ENCODE results near the gene ABHD3.

The ABHD3 gene

DNA sequence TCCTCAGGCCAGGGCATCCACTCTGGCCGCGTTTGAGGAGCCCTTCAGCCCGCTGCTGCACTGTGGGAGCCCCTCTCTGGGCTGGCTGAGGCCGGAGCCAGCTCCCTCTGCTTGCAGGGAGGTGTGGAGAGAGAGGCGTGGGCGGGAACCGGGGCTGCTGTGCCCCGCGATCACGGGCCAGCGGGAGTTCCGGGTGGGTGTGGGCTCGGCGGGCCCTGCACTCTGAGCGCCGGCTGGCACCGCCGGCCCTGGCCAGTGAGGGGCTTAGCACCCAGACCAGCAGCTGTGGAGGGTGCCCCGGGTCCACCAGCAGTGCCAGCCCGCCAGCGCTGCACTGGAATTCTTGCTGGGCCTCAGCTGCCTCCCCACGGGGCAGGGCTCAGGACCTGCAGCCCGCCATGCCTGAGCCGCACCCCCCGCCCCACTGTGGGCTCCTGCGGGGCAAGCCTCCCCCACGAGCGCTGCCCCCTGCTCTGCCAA is 1.9 kb upstream of the ABHD3 start:
- Mint-ChIP-seq H3K4me3 (no peak overlapping the region), H3K27me3 (ENCODE audit: low read depth, poor library complexity) (peaks cover 7% of the 10 kb centered on the region), H3K4me1 (peaks cover 17% of the 10 kb centered on the region), H3K27ac (no peak overlapping the region), H3K36me3 (ENCODE audit: low read depth) (peaks cover 15% of the 10 kb centered on the region), H3K9me3 (peaks cover 21% of the 10 kb centered on the region)
- TF ChIP-seq CTCF (IDR thresholded peaks at IDR 0.05), result no peak
- DNase-seq, result no peak

DNA sequence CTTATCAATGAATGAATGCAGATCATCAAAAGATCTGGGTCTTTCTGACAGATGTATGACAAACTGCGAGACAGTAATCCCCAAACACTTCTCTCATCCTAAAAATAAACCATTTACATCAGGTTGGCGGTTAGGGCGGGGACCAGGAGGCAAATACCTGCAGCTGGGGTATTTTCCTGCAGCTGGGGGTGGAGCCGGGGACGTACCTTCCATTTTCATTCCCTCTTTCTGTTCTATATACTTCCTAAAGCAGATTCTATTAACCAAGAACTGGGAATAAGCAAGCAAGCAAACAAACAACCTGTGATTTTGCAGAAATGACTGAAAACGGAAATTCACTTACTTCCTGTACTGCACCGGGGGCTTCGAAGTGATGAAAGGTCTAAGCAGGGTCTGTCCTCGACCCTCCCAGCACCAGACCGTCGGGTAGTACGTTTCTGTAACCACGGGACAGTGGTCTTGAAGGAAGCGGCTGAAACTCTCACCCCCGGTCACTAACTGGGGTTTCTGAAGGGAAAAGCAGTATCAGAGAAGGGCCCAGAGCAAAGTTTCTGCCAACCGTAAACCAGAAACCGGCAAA is 1.2 kb downstream of the ABHD3 start:
- peaks cover 24% of the 10 kb centered on the region for H3K36me3 Mint-ChIP-seq (ENCODE audit: low read depth)

DNA sequence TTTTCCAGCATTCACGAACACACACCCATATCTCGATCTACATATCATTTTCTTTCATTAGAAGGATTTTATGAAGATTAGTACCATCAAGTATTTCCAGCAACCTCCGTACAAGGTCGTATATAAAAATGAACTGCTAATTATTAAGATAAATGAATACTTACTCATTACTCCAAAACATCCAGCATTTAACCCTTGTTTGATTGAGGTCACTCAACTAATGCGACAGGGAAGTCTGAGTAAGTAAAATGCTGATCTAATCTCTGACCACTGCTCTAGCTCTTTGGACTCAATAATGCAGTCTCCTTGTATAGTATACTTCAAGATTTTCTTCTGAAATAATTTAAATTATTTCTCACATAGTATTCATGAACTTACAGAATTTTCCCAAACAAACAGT is 2.0 kb downstream of the ABHD3 start:
- Mint-ChIP-seq H3K27ac (no peak overlapping the region), H3K36me3 (ENCODE audit: low read depth) (peaks cover 28% of the 10 kb centered on the region), H3K27me3 (ENCODE audit: low read depth, poor library complexity) (peaks cover 6% of the 10 kb centered on the region), H3K4me1 (peaks cover 17% of the 10 kb centered on the region), H3K4me3 (peak overlapping the region; percentile 89), H3K9me3 (peaks cover 21% of the 10 kb centered on the region)
- DNase-seq, result no peak
- TF ChIP-seq CTCF (IDR thresholded peaks at IDR 0.05), result no peak

More for the DNA sequence above, 1.2 kb downstream of the ABHD3 start:
- Mint-ChIP-seq H3K27ac (no peak overlapping the region), H3K4me1 (peaks cover 17% of the 10 kb centered on the region), H3K4me3 (peak overlapping the region; percentile 89), H3K9me3 (peaks cover 21% of the 10 kb centered on the region), H3K27me3 (ENCODE audit: low read depth, poor library complexity) (peaks cover 6% of the 10 kb centered on the region)
- DNase-seq, result no peak
- TF ChIP-seq CTCF (IDR thresholded peaks at IDR 0.05), result no peak

- peaks cover 24% of the 10 kb centered on the region for H3K36me3 Mint-ChIP-seq (ENCODE audit: low read depth)
- H3K27ac Mint-ChIP-seq, result no peak overlapping the region
- H3K4me1 Mint-ChIP-seq, result peaks cover 13% of the 10 kb centered on the region
- peaks cover 12% of the 10 kb centered on the region for H3K9me3 Mint-ChIP-seq
- H3K4me3 Mint-ChIP-seq, result no peak overlapping the region
- no peak for TF ChIP-seq CTCF (IDR thresholded peaks at IDR 0.05)
- DNase-seq, result no peak
- peaks cover 6% of the 10 kb centered on the region for H3K27me3 Mint-ChIP-seq (ENCODE audit: low read depth, poor library complexity)
These were observed 3.0 kb downstream of the ABHD3 start for GRCh38 chr18:21701621-21702020.

- Mint-ChIP-seq H3K4me1 (peaks cover 13% of the 10 kb centered on the region), H3K27me3 (ENCODE audit: low read depth, poor library complexity) (peaks cover 6% of the 10 kb centered on the region), H3K9me3 (peaks cover 8% of the 10 kb centered on the region), H3K4me3 (no peak overlapping the region), H3K27ac (no peak overlapping the region), H3K36me3 (ENCODE audit: low read depth) (peaks cover 25% of the 10 kb centered on the region)
- no peak for DNase-seq
- no peak for TF ChIP-seq CTCF (IDR thresholded peaks at IDR 0.05)
These were observed 4.0 kb downstream of the ABHD3 start for GRCh38 chr18:21700528-21701075.

- DNase-seq, result no peak
- no peak overlapping the region for H3K4me3 Mint-ChIP-seq
- peaks cover 5% of the 10 kb centered on the region for H3K27me3 Mint-ChIP-seq (ENCODE audit: low read depth, poor library complexity)
- H3K36me3 Mint-ChIP-seq (ENCODE audit: low read depth), result peaks cover 56% of the 10 kb centered on the region
- H3K27ac Mint-ChIP-seq, result no peak overlapping the region
- peaks cover 7% of the 10 kb centered on the region for H3K4me1 Mint-ChIP-seq
- TF ChIP-seq CTCF (IDR thresholded peaks at IDR 0.05), result no peak
- H3K9me3 Mint-ChIP-seq, result peaks cover 31% of the 10 kb centered on the region
These were observed 11.3 kb downstream of the ABHD3 start for GRCh38 chr18:21693322-21693721.
